HCT116 (cell line): ENCODE data around the gene SDF4.

Source experiments
- RAD21 ChIP-seq: IDR thresholded peaks from 2 replicates; pipeline ENCODE4 v1.6.1; 2012; ENCODE audit warnings: low read depth, mild to moderate bottlenecking
- TF ChIP-seq, protein P1 (sequence below), 3 experiments: fragments of 200-600 bp in 1 of 3; sonication (generic) in 1 of 3; IDR thresholded peaks in 2 of 3; conservative IDR thresholded peaks in 1 of 3; 2 replicates each; pipeline ENCODE4 v1.5.1; 2012 to 2017; ENCODE audit warnings: low read depth in 2 of 3, low read length in 2 of 3, antibody characterized with exemption in 1 of 3, borderline replicate concordance in 1 of 3, control low read depth in 1 of 3, mild to moderate bottlenecking in 1 of 3, mixed read lengths in 1 of 3, mixed run types in 1 of 3, moderate library complexity in 1 of 3; ENCODE audit not compliant: insufficient read depth in 1 of 3

GRCh38 chr1:1256956-1257871, 25.4 kb upstream of the SDF4 start:
- TF ChIP-seq, protein P1, sequence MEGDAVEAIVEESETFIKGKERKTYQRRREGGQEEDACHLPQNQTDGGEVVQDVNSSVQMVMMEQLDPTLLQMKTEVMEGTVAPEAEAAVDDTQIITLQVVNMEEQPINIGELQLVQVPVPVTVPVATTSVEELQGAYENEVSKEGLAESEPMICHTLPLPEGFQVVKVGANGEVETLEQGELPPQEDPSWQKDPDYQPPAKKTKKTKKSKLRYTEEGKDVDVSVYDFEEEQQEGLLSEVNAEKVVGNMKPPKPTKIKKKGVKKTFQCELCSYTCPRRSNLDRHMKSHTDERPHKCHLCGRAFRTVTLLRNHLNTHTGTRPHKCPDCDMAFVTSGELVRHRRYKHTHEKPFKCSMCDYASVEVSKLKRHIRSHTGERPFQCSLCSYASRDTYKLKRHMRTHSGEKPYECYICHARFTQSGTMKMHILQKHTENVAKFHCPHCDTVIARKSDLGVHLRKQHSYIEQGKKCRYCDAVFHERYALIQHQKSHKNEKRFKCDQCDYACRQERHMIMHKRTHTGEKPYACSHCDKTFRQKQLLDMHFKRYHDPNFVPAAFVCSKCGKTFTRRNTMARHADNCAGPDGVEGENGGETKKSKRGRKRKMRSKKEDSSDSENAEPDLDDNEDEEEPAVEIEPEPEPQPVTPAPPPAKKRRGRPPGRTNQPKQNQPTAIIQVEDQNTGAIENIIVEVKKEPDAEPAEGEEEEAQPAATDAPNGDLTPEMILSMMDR (IDR thresholded peaks at IDR 0.05 in 2 of 3, conservative IDR thresholded peaks at IDR 0.05 in 1 of 3; ENCODE audit: borderline replicate concordance in 1 of 3, insufficient read depth in 1 of 3, low read depth in 2 of 3, low read length in 2 of 3): no peak
- no peak for TF ChIP-seq RAD21
